ENCODE measurements around the gene IGSF5. TPM values are rescaled to one million over a fixed set of nuclear protein-coding genes. Genes with fewer than 3 reads are reported as not detected.
"Not testable (repeated sequence)": the region's sequence is repeated elsewhere in the genome, so short reads cannot be mapped to it uniquely, and the experiment has no call there.

The IGSF5 gene
- total RNA-seq, 2 donors from 2014 or later, result 2.9 to 4.3 TPM

GRCh38 chr21:39738566-39738965 lies 6.4 kb upstream of the IGSF5 start:
- Histone ChIP-seq H3K27me3 (no peaks in the 10 kb centered on the region), H3K27ac (no peak overlapping the region), H3K36me3 (no peaks in the 10 kb centered on the region), H3K4me1 (no peaks in the 10 kb centered on the region), H3K9me3 (no peaks in the 10 kb centered on the region), H3K4me3 (no peak overlapping the region)
- DNase-seq (ENCODE audit: low spot score), result no peak
- TF ChIP-seq CTCF (IDR thresholded peaks at IDR 0.05), result no peak

GRCh38 chr21:39739531-39739930 lies 5.5 kb upstream of the IGSF5 start:
- not testable (repeated sequence) for DNase-seq (ENCODE audit: low spot score); H3K4me3 ChIP-seq; H3K36me3 ChIP-seq; H3K27me3 ChIP-seq; H3K9me3 ChIP-seq; H3K4me1 ChIP-seq; H3K27ac ChIP-seq

- not testable (repeated sequence) for H3K4me3 ChIP-seq; DNase-seq (ENCODE audit: low spot score); H3K27ac ChIP-seq; H3K27me3 ChIP-seq; H3K9me3 ChIP-seq; H3K36me3 ChIP-seq; H3K4me1 ChIP-seq
These were observed 2.4 kb upstream of the IGSF5 start for GRCh38 chr21:39742561-39742960.

GRCh38 chr21:39745332-39745731 lies 349 bp downstream of the IGSF5 start:
- H3K4me1 ChIP-seq; DNase-seq (ENCODE audit: low spot score); H3K27ac ChIP-seq; H3K9me3 ChIP-seq; H3K4me3 ChIP-seq; H3K27me3 ChIP-seq; H3K36me3 ChIP-seq: not testable (repeated sequence)

- Histone ChIP-seq H3K4me3 (no peak overlapping the region), H3K9me3 (peaks cover 0 to 6% of the 10 kb centered on the region in 2 donors), H3K36me3 (no peaks in the 10 kb centered on the region), H3K27ac (no peak overlapping the region), H3K4me1 (no peaks in the 10 kb centered on the region), H3K27me3 (no peaks in the 10 kb centered on the region)
- no peak for DNase-seq (ENCODE audit: low spot score)
- no peak for TF ChIP-seq CTCF (IDR thresholded peaks at IDR 0.05)
These were observed 5.7 kb downstream of the IGSF5 start for GRCh38 chr21:39750670-39751069.

- Histone ChIP-seq H3K4me3 (no peak overlapping the region), H3K9me3 (peaks cover 0 to 6% of the 10 kb centered on the region in 2 donors), H3K27me3 (no peaks in the 10 kb centered on the region), H3K36me3 (no peaks in the 10 kb centered on the region), H3K27ac (no peak overlapping the region), H3K4me1 (no peaks in the 10 kb centered on the region)
- no peak for DNase-seq (ENCODE audit: low spot score)
- TF ChIP-seq CTCF (IDR thresholded peaks at IDR 0.05), result no peak
These were observed 9.8 kb downstream of the IGSF5 start for GRCh38 chr21:39754811-39755210.

GRCh38 chr21:39756285-39756684 lies 11.3 kb downstream of the IGSF5 start:
- Histone ChIP-seq H3K27ac (no peak overlapping the region), H3K36me3 (no peaks in the 10 kb centered on the region), H3K9me3 (peaks cover 0 to 6% of the 10 kb centered on the region in 2 donors), H3K4me3 (no peak overlapping the region), H3K27me3 (no peaks in the 10 kb centered on the region), H3K4me1 (no peaks in the 10 kb centered on the region)
- DNase-seq (ENCODE audit: low spot score), result no peak
- TF ChIP-seq CTCF (IDR thresholded peaks at IDR 0.05), result no peak

All from right atrium auricular region (tissue), 2 donors.